HG03196 (cell line): ENCODE measurements around the gene CPZ.
"Not testable (repeated sequence)": the region's sequence is repeated elsewhere in the genome, so short reads cannot be mapped to it uniquely, and the experiment has no call there.

Experiments
- ATAC-seq: cut with Tn5 transposase; IDR thresholded peaks from one replicate; pipeline ENCODE4 v1.9.1; 2021; ENCODE audit not compliant: unreplicated experiment

The CPZ gene

DNA sequence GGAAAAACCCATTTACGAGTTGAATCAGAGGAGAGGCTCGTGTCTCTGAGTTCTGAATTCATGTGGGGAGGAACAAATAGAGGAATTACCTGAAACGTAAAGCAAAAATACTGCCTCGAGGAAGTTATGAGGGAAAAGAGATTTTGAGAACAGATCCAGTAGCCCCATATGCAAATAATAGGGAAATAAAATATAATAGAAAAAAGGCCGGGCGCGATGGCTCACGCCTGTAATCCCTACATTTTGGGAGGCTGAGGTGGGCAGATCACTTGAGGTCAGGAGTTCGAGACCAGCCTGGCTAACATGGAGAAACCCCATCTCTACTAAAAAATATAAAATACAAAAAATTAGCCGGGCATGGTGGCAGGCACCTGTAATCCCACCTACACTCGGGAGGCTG is 42.2 kb downstream of the CPZ start:
- not testable (repeated sequence) for ATAC-seq

DNA sequence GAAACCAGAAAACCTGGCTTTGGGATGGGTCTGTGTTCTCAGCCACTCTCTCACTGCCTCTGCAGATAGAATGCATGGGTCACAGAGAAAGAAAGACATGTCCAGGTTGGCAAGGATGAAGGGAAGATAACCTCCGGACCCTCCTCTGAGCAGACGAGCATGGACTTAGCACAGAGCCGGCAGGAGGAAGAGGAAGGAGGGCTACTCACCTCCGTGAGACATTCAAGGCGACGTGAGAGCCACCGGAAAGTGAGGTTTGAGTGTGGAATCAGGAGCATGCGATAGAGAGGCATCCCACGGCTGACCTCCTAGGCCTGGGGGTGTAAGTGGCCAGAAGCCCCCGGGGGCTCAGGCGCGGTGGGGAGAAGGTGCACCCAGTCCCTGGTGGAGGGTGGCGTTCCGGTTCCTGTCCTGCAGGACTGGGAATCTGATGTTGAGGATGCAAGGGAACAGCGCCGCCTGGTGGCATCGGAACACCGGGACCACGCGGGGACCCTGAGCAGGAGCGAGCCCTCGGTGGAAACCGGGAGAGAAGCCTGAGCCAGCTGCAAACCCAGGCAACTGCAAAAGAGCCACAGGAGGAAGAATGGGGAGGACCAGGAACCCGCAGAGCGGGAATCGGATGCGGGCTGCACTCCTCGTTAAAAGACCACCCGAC is 43.5 kb downstream of the CPZ start:
- not testable (repeated sequence) for ATAC-seq

DNA sequence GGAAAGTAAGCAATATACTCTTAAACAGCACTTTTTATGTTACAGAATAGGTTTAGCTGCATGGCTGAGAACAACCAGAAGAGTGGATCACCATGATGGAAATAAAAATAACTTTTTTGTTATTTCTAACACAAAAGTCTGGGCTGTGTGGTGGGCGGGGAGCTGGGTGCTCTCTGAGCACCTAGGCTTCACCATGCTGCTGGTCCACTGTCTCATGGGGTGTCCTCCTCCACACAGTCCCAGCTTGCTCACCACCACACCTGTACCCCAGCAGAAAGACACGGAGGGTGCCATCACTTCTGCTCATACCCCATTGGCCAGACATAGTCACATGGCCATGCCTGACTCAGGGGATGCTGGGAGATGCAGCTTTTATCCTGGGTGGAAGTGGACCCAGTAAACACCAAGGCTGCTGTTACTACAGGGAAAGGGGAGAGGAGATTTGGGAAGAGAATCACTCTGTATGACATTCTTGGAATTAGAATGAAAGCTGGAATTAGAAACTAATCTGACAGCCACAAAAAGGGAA is 45.0 kb downstream of the CPZ start:
- ATAC-seq: no peak

DNA sequence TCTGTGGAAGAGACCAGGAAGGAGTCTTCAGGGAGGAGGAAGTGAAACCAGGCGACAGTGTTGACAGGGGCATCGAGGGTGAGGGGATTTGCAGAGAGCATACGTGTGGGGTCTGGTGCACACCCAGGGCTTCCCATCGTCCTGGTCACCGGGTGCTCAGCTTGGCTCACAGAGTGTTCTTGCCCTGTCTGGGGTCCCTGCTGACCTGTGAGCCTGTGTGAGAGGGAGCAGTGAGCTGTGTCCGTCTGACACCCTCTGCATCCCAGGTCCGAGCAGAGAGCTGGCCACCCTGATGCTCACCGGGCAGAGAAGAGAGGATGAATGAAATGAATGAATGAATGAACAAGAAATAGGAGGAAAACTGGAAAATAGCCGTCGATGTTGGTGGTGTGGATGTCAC is 46.5 kb downstream of the CPZ start:
- ATAC-seq: no peak

DNA sequence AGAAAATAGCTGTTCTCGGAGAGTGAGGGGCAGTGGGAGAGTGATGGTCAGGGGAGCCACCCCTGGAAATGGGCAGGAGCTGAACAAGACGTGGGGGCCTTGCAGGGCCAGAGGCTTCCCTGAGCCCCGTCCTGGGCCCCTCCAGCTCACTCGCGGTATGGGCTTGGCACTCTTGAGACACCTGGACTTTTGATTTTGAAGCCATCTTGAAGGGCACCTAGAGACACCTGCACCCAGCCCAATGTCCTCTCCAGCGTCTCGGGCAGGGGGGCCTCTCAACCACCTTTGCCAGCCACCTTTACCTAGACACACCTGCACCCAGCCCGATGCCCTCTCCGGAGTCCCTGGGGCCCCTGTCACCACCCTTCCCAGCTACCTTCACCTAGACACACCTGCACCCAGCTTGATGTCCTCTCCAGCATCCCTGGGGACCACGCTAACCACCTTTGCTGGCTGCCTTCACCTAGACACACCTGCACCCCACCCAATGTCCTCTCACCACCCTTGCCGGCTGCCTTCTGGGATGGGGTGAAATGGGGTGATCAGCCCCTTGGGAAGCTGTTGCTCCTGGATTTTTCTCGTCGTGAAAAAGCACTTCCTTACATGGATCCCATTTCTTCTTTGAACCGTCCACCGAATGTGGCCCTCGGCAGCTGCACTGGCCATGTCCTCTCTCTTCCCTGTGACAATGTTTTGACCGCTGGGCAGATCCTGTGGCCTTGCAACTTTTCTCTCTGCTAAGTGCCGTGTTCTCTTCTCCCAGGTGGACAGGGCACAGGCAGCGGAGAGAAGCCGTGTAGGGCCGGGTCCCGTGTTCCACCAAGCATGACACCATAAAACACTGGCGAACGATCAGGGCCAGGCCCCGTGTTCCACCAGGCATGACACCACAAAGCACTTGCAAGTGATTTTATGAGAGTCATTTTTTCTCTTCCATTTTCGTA is 47.5 kb downstream of the CPZ start:
- ATAC-seq: no peak

DNA sequence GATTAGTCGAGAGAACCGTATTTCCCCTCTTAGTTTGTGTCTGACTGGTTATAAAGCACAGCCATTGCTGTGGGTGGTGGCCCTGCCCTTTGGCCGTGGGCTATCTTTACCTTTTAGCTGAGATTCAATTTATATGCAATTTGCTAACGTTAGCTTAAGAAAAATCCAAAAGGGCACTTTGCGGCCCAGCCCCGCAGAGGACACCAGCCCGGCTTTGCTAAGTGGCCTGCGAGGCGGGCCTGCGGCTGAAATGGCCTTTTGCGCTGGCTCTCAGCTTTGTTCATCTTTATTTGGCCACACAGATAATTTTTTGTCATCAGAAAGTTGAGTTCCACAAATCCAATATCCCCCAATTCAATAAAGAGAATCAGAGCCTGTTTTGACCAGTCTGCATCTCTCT is 48.3 kb downstream of the CPZ start:
- no peak for ATAC-seq

DNA sequence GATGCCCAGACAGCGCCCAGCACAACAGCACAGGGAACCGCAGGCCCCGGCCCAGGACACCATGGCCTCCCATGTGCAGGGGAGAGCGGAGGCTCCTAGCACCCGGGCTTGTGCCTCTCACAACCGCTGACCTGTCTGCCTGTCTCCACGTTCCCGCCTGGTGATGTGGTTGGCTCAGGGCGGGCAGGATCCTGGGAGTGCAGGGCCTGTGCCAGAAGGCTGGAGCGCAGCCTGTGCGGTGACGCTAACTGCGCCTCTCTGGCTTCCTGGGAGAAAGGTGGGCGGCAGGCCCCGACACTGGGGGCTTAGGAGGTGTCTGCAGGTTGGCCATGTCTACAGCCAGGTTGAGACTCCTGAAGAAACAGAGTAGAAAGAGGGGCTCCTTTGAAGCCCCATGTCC is 48.7 kb downstream of the CPZ start:
- no peak for ATAC-seq

DNA sequence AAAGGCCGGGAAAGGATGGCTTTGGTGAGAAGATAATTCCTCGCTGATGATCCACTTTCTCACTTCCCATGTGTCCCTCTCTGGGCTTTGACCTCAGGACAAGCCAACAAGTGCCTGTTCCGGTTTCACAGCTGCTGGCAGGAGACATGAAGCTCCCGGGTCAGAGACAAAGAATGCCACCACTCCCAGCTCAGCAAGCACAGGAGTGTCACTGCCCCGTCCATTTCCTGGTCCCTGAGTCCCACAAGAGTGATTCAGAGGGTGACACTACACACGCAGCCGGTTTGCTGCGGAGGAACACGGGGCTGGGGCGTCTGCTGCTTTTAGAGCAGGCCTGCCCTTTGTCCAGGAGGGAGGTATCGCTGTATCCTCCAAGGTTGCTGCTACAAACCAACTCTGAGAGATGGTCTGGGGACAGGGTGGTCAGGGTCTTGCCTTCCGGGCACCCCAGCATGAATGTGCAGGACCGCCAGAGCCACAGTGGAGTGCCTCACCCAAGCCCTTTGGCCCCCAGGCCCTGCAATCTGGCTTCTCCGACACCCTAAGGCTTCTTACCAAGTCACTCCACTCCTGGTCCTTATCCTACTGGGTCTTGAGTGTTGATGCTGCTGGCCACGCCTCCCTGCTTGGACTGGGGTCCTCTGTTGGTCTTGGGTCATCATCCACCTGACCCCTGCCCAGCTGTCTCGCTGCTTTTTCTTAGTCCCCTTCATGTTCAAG is 49.5 kb downstream of the CPZ start:
- no peak for ATAC-seq

DNA sequence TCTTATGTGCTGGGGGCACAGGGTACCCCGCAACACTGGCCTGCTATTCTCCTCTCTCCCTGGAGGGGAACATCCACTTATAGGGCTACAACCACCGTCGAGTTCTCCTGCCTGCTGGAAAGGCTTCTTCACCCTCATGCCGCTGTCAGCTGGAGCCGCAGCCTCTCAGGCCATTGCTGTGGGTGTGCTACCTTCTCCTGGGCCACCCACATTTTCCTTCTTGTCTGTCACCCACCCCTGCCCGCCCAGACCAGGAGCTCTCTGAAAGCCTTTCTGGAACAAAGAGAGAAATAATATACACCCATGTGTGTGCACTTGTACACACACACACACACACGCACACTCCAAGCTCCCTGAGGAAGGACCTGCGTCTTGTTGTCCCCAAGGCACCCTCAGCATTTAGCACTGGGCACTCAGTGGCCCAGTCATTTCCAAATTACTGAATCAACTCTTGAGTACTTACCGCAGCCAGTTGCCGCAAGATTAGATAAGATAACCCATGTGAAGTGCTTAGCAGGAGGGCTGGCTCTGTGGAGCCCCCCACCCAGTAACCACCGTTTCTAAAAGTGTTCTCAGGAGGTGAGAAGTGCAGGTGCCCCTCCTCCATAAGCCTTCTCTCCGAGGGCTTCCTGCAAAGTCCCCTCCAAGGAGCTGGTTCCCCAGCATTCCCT is 50.2 kb downstream of the CPZ start:
- ATAC-seq: no peak

DNA sequence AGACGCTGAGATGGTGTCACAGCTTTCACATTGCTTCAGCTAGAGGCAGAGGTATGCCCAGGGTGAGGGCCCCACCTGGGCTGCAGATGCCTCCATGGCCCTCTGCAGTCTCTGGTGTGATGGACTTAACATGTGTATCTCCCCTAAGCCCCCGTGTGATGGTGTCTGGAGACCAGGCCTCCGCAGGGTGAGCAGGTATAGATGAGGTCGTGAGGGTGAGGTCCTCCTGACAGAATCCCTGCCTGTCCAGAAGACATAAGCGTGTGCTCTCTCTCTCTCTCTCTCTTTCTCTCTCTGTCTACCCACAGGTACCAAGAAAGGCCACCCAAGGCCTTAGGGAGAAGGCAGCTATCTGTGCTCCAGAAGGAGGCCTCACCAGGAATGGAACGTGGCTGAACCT is 50.9 kb downstream of the CPZ start:
- no peak for ATAC-seq

DNA sequence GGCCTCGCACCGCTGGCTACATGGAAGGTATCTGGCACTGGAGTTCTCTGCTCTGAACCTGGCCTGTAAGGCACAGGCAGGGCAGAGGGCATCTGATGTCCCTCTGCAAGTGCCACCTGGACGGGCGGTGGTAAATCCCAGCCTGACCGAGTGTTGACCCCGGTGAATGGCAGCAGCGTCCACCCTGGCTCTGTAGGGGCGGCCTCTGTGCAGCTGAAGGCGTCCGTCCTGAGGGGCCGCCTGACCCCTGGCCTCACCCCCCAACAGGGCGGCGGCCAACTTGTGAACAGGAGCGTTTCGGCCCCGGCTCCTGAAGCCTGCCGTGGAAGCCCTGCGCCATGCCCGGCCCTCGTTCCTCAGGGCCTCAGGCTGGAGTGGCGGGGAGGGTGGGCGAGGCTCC is 51.4 kb downstream of the CPZ start:
- no peak for ATAC-seq

DNA sequence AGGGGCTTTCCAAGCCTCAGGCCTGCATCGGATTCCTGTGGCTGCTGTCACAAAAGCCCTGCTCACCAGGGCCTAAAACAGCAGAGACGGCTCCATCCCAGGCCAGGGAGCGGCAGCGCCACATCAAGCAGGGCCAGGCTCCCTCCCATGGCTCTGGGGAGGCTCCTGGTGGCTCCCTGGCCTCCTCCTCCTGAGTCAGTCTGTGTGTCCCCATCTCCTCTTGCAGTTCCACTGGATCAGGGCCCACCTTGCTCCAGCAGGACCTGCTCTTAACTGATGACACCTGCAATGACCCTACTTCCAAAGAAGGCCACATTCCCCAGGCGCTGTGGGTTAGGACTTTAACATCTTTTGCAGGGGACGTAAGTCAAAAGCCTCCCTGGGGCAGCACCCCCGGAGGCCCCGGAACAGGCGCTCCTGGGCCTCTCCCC is 51.9 kb downstream of the CPZ start:
- ATAC-seq: no peak

DNA sequence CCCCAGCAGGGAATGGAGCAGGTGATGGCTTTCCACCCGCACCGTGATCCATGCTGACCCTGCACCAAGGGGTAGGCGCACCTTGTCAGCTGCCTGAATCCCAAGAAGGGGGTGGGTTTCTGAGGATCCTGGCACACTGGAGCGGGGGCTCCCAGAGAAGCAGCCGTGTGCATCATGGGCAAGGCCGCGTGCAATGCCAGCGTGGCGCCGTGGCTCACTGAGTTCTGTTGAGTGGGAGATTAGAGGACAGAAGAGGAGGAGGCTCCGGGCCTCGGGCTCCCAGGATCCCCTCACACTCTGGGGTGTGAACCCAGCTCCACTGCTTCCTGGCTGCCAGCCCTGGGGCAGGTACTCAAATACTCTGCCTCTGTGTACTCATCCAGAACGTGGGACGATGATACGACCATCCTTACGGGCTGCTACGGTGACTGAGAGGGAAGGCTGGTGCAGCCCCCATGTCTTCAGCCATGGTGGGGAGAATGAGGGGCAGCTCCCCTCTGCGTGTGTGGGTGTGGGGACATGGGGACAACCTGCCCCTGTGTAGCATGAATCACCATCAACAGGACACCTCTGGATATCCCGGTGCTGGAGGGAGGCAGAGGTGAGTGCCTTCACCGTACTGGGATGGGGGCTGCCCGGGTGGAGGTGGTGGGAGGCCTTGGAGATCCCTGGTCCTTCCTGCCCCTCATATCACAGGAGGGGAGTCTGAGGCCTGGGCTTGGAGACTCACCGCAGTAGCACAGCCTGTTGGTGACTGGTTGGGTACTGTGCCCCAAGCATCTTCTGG is 52.6 kb downstream of the CPZ start:
- ATAC-seq: no peak

DNA sequence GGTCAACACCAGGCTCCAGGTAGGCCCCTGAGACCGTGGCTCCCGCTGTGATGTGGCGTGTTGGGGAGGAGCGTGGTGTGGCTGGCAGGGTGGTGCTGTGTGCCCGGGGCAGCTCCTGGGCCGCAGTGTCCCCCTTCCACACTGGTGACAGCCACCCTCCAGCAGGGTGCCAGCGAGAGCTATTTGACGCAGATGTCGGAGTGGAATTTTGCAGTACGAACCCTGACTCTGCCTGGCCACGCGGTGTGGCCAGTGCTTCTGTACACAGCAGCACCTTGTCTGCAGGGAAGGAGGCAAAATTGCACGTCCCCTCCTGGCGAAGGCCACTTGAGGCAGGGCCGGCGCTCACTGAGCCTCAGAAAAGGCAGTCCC is 53.2 kb downstream of the CPZ start:
- ATAC-seq: no peak

DNA sequence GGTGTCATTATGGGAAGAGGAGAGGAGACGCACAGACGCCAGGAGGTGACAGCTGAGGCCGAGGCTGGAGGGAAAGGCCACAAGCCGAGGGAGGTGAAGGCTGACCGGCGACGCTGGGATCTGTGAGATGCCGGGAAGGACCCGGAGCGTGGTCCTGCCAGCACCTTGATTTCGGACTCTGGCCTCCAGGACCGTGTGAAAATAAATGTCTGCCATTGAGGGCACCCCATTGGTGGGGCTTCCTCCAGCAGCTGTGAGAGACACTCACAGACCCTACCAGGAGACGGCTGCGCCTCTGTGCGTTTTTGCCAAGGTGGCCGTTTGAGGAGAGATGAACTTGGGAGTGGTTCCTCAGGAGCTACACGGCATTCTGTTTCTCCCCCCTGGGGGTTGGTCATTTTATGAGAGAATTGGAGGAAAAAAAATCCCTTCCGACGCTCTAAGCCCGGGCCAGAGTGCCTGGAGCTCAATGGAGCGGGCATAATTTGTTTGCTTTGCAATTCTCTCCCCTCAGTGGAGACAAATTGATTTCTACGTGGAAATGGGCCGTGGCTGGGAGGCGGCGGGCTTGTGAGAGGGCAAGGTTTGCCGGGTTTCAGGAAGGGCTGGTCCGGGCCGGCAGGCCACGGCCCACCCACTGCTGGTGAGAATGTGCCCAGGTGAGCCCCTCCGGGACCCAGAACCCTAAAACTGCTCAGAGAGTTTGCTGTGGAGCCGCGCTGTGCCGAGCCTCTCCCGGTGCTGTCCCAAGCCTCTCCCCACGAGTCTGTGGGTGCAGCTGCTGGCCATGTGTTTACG is 53.9 kb downstream of the CPZ start:
- ATAC-seq: no peak

DNA sequence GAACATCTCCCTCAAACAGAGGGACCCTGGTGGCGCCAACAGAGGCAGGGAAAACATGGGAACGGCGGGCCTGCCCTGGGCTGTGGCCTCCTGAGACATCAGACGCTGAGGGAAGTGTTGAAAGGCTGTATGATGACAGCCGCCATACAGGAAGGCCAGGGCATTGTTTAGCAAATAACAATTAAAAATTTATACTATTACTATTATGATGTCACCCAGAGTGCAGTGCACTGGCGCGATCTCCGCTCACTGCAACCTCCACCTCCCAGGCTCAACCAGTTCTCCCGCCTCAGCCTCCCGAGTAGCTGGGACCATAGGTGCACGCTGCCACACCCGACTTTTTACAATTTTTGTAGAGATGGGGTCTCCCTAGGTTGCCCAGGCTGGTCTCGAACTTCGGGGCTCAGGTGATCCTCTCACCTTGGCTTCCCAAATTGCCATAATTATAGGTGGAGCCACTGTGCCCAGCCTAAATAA is 54.6 kb downstream of the CPZ start:
- ATAC-seq: no peak

DNA sequence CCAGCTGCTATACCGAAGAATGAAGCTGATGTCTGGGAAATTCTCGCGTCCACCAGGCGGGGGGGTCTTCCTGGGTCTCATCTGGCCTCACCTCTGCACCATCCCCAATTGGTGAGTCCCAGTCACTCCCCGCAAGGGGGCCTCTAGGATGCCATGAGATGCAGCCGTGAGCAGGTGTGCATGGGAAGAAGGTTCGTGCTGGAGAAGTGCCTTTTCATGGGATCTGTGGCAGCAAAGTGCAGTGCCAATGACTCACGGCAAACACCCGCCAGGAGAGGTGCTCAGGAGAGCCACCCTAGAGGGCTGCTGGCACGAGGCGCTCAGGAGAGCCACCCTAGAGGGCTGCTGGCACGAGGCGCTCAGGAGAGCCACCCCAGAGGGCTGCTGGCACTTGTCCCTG is 55.1 kb downstream of the CPZ start:
- ATAC-seq: no peak

DNA sequence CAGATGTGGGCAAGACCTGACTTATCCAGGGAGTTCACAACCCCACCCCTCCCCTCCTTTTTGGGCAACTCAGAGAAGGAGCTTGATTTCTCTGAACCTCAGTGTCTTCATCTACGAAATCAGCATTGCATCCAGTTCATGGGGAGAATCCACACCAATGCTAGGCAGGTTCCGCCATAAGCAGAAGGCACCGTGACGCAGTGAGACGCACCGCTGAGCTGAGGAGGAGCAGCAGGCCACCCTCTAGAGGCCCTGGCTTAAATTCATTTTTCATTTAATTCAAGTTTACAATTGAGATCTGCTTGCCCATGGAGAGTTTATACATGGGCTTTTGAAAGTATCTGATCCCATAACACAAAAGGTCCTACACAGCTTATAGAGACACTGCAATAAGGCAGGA is 55.7 kb downstream of the CPZ start:
- no peak for ATAC-seq
